Hepatocyte (in vitro differentiated cells): ENCODE results near the gene GARS1.

ENCODE experiments used
- CTCF ChIP-seq: fragments of 200-600 bp; sonication (generic); IDR thresholded peaks from 2 replicates; pipeline ENCODE4 v1.5.1; 2016; ENCODE audit warnings: antibody characterized with exemption, mild to moderate bottlenecking; ENCODE audit not compliant: poor library complexity
- EZH2 ChIP-seq: fragments of 200-600 bp; sonication (generic); IDR thresholded peaks from 2 replicates; pipeline ENCODE4 v1.6.1; 2016; ENCODE audit warnings: antibody characterized with exemption, mild to moderate bottlenecking, borderline replicate concordance
- EZH2phosphoT487 ChIP-seq: fragments of 200-600 bp; sonication (generic); IDR thresholded peaks from one replicate; pipeline ENCODE4 v1.6.1; 2018; ENCODE audit warnings: antibody characterized with exemption, mild to moderate bottlenecking, low read depth, moderate library complexity; ENCODE audit not compliant: unreplicated experiment, severe bottlenecking

- no peak for TF ChIP-seq CTCF
- peak; percentile 61 for TF ChIP-seq EZH2
- TF ChIP-seq EZH2phosphoT487, result no peak
Measured at GRCh38 chr7:30681815-30682211, 87.1 kb downstream of the GARS1 start.
